H9 (cell line): ENCODE measurements around the gene SLC17A2. TPM values are rescaled to one million over a fixed set of nuclear protein-coding genes. Genes with fewer than 3 reads are reported as not detected.

Experiments used
- DNase-seq: peaks from one replicate; pipeline ENCODE4 v3.0.0-alpha.2; 2017
- H2AFZ ChIP-seq: one replicate; pipeline ENCODE4 v1.6.1; 2013; ENCODE audit warnings: mild to moderate bottlenecking, low read length, control low read depth, moderate library complexity
- H2AK5ac ChIP-seq: 2 replicates; pipeline ENCODE4 v1.6.1; 2013; ENCODE audit warnings: low read length, control low read depth, mixed read lengths; ENCODE audit not compliant: insufficient read length
- H2BK120ac ChIP-seq: one replicate; pipeline ENCODE4 v1.6.1; 2013; ENCODE audit warnings: low read depth, mild to moderate bottlenecking, low read length, control low read depth, inconsistent platforms; ENCODE audit not compliant: poor library complexity, severe bottlenecking
- H2BK12ac ChIP-seq: 2 replicates; pipeline ENCODE4 v1.6.1; 2013; ENCODE audit warnings: low read length, control low read depth, mixed read lengths, low read depth; ENCODE audit not compliant: insufficient read length
- H2BK15ac ChIP-seq: 2 replicates; pipeline ENCODE4 v1.6.1; 2013; ENCODE audit warnings: low read depth, low read length, control low read depth
- H2BK20ac ChIP-seq: one replicate; pipeline ENCODE4 v1.6.1; 2013; ENCODE audit warnings: low read depth, mild to moderate bottlenecking, low read length, control low read depth, inconsistent platforms; ENCODE audit not compliant: poor library complexity, severe bottlenecking
- H2BK5ac ChIP-seq: 2 replicates; pipeline ENCODE4 v1.6.1; 2013; ENCODE audit warnings: low read length, control low read depth, mixed read lengths; ENCODE audit not compliant: insufficient read length
- H3K14ac ChIP-seq: 2 replicates; pipeline ENCODE4 v1.6.1; 2013; ENCODE audit warnings: low read length, control low read depth; ENCODE audit not compliant: insufficient read depth
- H3K18ac ChIP-seq: 2 replicates; pipeline ENCODE4 v1.6.1; 2013; ENCODE audit warnings: low read depth, mild to moderate bottlenecking, mixed read lengths, low read length, control low read depth; ENCODE audit not compliant: insufficient read length
- H3K23ac ChIP-seq: 2 replicates; pipeline ENCODE4 v1.6.1; 2013; ENCODE audit warnings: low read length, control low read depth, mixed read lengths, low read depth; ENCODE audit not compliant: insufficient read length
- H3K23me2 ChIP-seq: 2 replicates; pipeline ENCODE4 v1.6.1; 2013; ENCODE audit warnings: low read depth, mild to moderate bottlenecking, mixed read lengths, low read length, control low read depth; ENCODE audit not compliant: insufficient read length, poor library complexity, severe bottlenecking
- H3K27ac ChIP-seq: 2 replicates; pipeline ENCODE4 v1.5.1; 2013; ENCODE audit warnings: low read length, control low read depth, mixed read lengths, low read depth; ENCODE audit not compliant: insufficient read length
- H3K27me3 ChIP-seq: 2 replicates; pipeline ENCODE4 v1.6.1; 2013; ENCODE audit warnings: low read length, control low read depth, inconsistent platforms; ENCODE audit not compliant: insufficient read depth
- H3K4ac ChIP-seq: 2 replicates; pipeline ENCODE4 v1.6.1; 2013; ENCODE audit warnings: low read depth, mild to moderate bottlenecking, control low read depth, inconsistent platforms, low read length, moderate library complexity
- H3K4me1 ChIP-seq: 2 replicates; pipeline ENCODE4 v1.6.1; 2013; ENCODE audit warnings: low read length, control low read depth, inconsistent platforms; ENCODE audit not compliant: insufficient read depth
- H3K4me2 ChIP-seq: 2 replicates; pipeline ENCODE4 v1.6.1; 2013; ENCODE audit warnings: low read length, control low read depth, mixed read lengths; ENCODE audit not compliant: insufficient read length, insufficient read depth
- H3K56ac ChIP-seq: 2 replicates; pipeline ENCODE4 v1.6.1; 2013; ENCODE audit warnings: low read depth, mild to moderate bottlenecking, mixed read lengths, low read length, control low read depth; ENCODE audit not compliant: insufficient read length
- H3K79me1 ChIP-seq: 2 replicates; pipeline ENCODE4 v1.6.1; 2013; ENCODE audit warnings: low read depth, mild to moderate bottlenecking, moderate library complexity, low read length, control low read depth, inconsistent platforms; ENCODE audit not compliant: insufficient read depth, poor library complexity, severe bottlenecking
- H3K79me2 ChIP-seq: 2 replicates; pipeline ENCODE4 v1.6.1; 2013; ENCODE audit warnings: low read length, control low read depth, inconsistent platforms; ENCODE audit not compliant: insufficient read depth
- H3K9ac ChIP-seq: 2 replicates; pipeline ENCODE4 v1.6.1; 2013; ENCODE audit warnings: low read length, control low read depth, mixed read lengths; ENCODE audit not compliant: insufficient read length; ENCODE audit errors: extremely low read depth
- H3K9me3 ChIP-seq: one replicate; pipeline ENCODE4 v1.6.1; 2013; ENCODE audit warnings: low read depth, low read length, inconsistent platforms; ENCODE audit not compliant: control insufficient read depth
- H3T11ph ChIP-seq: one replicate; pipeline ENCODE4 v1.6.1; 2013; ENCODE audit warnings: mild to moderate bottlenecking, low read length, control low read depth, inconsistent platforms
- H4K20me1 ChIP-seq: one replicate; pipeline ENCODE4 v1.6.1; 2013; ENCODE audit not compliant: control insufficient read depth, insufficient read length, insufficient read depth
- H4K5ac ChIP-seq: 2 replicates; pipeline ENCODE4 v1.6.1; 2013; ENCODE audit warnings: low read depth, mild to moderate bottlenecking, mixed read lengths, low read length, control low read depth; ENCODE audit not compliant: insufficient read length
- H4K8ac ChIP-seq: replicated peaks from 2 replicates; pipeline ENCODE4 v1.6.1; 2013; ENCODE audit warnings: low read length, control low read depth, mixed read lengths, low read depth; ENCODE audit not compliant: insufficient read length
- H4K91ac ChIP-seq: 2 replicates; pipeline ENCODE4 v1.6.1; 2013; ENCODE audit warnings: low read depth, mild to moderate bottlenecking, moderate library complexity, mixed read lengths, low read length, control low read depth; ENCODE audit not compliant: insufficient read length
- H3K27ac Mint-ChIP-seq, 3 experiments: 2 replicates in 2 of 3; 3 replicates in 1 of 3; pipeline ENCODE4 v1.8.0; 2020 to 2021; ENCODE audit warnings: mixed read lengths in 3 of 3, mild to moderate bottlenecking in 1 of 3, moderate library complexity in 1 of 3
- H3K27me3 Mint-ChIP-seq: 2 replicates; pipeline ENCODE4 v1.8.0; 2021; ENCODE audit warnings: low read depth, mild to moderate bottlenecking, moderate library complexity, mixed read lengths
- H3K36me3 Mint-ChIP-seq, 3 experiments: 2 replicates in 2 of 3; 3 replicates in 1 of 3; pipeline ENCODE4 v1.8.0; 2020 to 2021; ENCODE audit warnings: low read depth in 3 of 3, mixed read lengths in 3 of 3; ENCODE audit not compliant: insufficient read depth in 1 of 3
- H3K4me1 Mint-ChIP-seq, 2 experiments: 2 replicates each; pipeline ENCODE4 v1.8.0; 2020; ENCODE audit warnings: mixed read lengths in 2 of 2
- H3K4me3 Mint-ChIP-seq, 2 experiments: 2 replicates in 1 of 2; 3 replicates in 1 of 2; pipeline ENCODE4 v1.8.0; 2020 to 2021; ENCODE audit warnings: mild to moderate bottlenecking in 2 of 2, mixed read lengths in 2 of 2, moderate library complexity in 1 of 2
- H3K9me3 Mint-ChIP-seq, 2 experiments: 2 replicates in 1 of 2; 3 replicates in 1 of 2; pipeline ENCODE4 v1.8.0; 2020; ENCODE audit warnings: mild to moderate bottlenecking in 2 of 2, mixed read lengths in 2 of 2, moderate library complexity in 1 of 2
- WGBS: extraction: QIAGEN DNeasy Blood & Tissue Kit; methylation state at CpG from one replicate; pipeline ENCODE4 v1.1.7; 2013; ENCODE audit warnings: missing lambda C conversion rate, low lambda C conversion rate, mixed read lengths; ENCODE audit not compliant: insufficient read length; ENCODE audit errors: extremely low coverage; 5-methylcytosine and 5-hydroxymethylcytosine counted together
- total RNA-seq: library from RNA; stranded (reverse); gene quantifications from 2 replicates; pipeline ENCODE4 v1.2.1, GENCODE V29; 2021
- TF ChIP-seq, protein P1 (sequence below): fragments of 200-600 bp; sonication (generic); conservative IDR thresholded peaks from 3 replicates; pipeline ENCODE4 v1.8.0; 2021; ENCODE audit warnings: antibody characterized with exemption, mild to moderate bottlenecking

The SLC17A2 gene
- total RNA-seq, 1 experiment from 2014 or later, result not detected

DNA sequence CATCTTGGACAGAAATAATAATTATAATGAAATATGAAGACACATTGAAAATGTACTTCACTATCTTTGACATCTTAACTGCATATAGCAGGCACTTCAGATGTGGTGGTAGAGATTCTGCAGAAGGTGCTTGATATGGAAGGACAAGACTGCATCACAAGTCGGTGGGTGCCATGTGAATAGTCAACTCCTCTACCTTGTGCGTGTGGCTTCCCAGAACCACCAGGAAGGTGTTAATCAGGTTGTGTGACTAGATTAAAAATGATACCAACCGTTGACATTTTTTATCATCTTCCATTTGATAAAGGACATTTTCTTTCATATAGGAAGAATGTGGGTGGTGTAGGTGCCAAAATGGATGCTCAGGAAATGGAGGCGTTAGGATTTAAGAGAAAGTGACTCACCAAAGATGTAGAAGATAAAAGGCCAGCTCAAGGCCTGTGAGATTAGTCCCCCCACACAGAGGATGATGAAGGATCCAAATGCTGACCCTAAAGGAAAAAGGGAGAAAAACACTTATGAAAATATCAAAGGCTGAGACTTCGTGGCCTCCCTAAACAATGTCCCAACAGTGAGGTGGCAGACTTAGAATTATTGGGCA, 12.3 kb downstream of the SLC17A2 start:
- Histone ChIP-seq H3K4ac (no peak overlapping the region), H3K79me1 (no peaks in the 10 kb centered on the region), H3K27ac (no peak overlapping the region), H2AK5ac (no peak overlapping the region), H2BK20ac (no peak overlapping the region), H3K9me3 (no peaks in the 10 kb centered on the region), H3K23me2 (no peaks in the 10 kb centered on the region), H2BK12ac (no peak overlapping the region), H3T11ph (no peak overlapping the region), H3K56ac (no peak overlapping the region), H3K27me3 (no peaks in the 10 kb centered on the region), H2BK15ac (no peak overlapping the region), H2BK5ac (no peak overlapping the region), H3K4me1 (no peaks in the 10 kb centered on the region), H3K14ac (no peak overlapping the region), H4K5ac (no peak overlapping the region), H2BK120ac (no peak overlapping the region), H4K91ac (no peak overlapping the region), H4K20me1 (no peaks in the 10 kb centered on the region), H4K8ac (no peak overlapping the region), H2AFZ (no peak overlapping the region), H3K79me2 (no peaks in the 10 kb centered on the region), H3K4me2 (no peak overlapping the region), H3K9ac (no peak overlapping the region), H3K23ac (no peak overlapping the region), H3K18ac (no peak overlapping the region)
- H3K9me3 Mint-ChIP-seq, result no peaks in the 10 kb centered on the region
- H3K36me3 Mint-ChIP-seq, result no peaks in the 10 kb centered on the region
- peaks cover 3 to 5% of the 10 kb centered on the region in 2 experiments; a peak in 2 of 4 replicates for H3K4me1 Mint-ChIP-seq
- H3K27ac Mint-ChIP-seq, result no peak overlapping the region
- no peak overlapping the region for H3K4me3 Mint-ChIP-seq
- DNase-seq, result no peak
- TF ChIP-seq, protein P1, sequence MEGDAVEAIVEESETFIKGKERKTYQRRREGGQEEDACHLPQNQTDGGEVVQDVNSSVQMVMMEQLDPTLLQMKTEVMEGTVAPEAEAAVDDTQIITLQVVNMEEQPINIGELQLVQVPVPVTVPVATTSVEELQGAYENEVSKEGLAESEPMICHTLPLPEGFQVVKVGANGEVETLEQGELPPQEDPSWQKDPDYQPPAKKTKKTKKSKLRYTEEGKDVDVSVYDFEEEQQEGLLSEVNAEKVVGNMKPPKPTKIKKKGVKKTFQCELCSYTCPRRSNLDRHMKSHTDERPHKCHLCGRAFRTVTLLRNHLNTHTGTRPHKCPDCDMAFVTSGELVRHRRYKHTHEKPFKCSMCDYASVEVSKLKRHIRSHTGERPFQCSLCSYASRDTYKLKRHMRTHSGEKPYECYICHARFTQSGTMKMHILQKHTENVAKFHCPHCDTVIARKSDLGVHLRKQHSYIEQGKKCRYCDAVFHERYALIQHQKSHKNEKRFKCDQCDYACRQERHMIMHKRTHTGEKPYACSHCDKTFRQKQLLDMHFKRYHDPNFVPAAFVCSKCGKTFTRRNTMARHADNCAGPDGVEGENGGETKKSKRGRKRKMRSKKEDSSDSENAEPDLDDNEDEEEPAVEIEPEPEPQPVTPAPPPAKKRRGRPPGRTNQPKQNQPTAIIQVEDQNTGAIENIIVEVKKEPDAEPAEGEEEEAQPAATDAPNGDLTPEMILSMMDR, result no peak
- WGBS, result no CpG with 5 or more reads among the region's 5 CpGs
- no peaks in the 10 kb centered on the region for H3K27me3 Mint-ChIP-seq
